Bronchial epithelial cell (primary cell): ENCODE data around the gene CA10. TPM values are rescaled to one million over a fixed set of nuclear protein-coding genes. Genes with fewer than 3 reads are reported as not detected.

Experiments used
- DNase-seq: peaks from one replicate; pipeline ENCODE4 v3.0.0-alpha.2; 2010; ENCODE audit warnings: low read depth
- FAIRE-seq: peaks from 2 replicates; lab custom pipeline; 2011; peaks lifted over from hg19 to GRCh38; lab: Jason Lieb, UNC
- H3K27me3 ChIP-seq: 2 replicates; pipeline ENCODE4 v1.5.1; 2011; ENCODE audit warnings: low read length; ENCODE audit not compliant: control insufficient read depth, insufficient read depth
- H3K36me3 ChIP-seq: 2 replicates; pipeline ENCODE4 v1.5.1; 2011; ENCODE audit warnings: low read length; ENCODE audit not compliant: control insufficient read depth, insufficient read depth
- H3K4me3 ChIP-seq: 2 replicates; pipeline ENCODE4 v1.5.1; 2011; ENCODE audit warnings: mild to moderate bottlenecking, low read depth, low read length, control low read depth
- total RNA-seq: library from RNA; depleted of rRNA; stranded (reverse); fragments of >200 nt; gene quantifications from 2 replicates; pipeline ENCODE4 v1.2.1, GENCODE V29; 2014
- TF ChIP-seq, protein P1 (sequence below): IDR thresholded peaks from 2 replicates; pipeline ENCODE4 v1.5.1; 2011; ENCODE audit warnings: mild to moderate bottlenecking, moderate library complexity, low read length, control low read depth, inconsistent platforms; ENCODE audit not compliant: insufficient read depth, severe bottlenecking

The CA10 gene
- total RNA-seq, 1 donor from 2014 or later: not detected

DNA sequence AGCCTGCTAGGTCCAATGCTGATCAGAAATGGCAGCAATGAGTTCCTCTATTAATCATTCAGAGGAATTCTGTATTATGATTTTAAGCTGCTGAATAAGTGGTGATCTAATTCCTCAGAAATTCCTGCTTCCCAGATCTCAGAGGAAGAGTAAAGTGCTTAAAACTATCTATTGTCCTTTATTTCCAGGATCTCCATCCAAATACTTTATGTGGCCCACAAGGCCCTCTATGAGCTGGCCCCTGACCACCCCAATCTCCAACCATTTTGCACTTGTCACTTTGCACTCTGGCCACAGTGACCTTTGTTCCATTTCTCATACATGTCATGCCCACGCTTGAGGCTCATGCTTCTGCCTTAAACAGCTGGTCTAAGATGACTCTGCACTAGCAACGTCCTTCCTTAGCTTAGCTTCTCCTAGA lies 93.7 kb downstream of the CA10 start:
- peak; percentile 27 for DNase-seq
- Histone ChIP-seq H3K36me3 (no peaks in the 10 kb centered on the region), H3K4me3 (no peak overlapping the region), H3K27me3 (no peaks in the 10 kb centered on the region)
- TF ChIP-seq, protein P1, sequence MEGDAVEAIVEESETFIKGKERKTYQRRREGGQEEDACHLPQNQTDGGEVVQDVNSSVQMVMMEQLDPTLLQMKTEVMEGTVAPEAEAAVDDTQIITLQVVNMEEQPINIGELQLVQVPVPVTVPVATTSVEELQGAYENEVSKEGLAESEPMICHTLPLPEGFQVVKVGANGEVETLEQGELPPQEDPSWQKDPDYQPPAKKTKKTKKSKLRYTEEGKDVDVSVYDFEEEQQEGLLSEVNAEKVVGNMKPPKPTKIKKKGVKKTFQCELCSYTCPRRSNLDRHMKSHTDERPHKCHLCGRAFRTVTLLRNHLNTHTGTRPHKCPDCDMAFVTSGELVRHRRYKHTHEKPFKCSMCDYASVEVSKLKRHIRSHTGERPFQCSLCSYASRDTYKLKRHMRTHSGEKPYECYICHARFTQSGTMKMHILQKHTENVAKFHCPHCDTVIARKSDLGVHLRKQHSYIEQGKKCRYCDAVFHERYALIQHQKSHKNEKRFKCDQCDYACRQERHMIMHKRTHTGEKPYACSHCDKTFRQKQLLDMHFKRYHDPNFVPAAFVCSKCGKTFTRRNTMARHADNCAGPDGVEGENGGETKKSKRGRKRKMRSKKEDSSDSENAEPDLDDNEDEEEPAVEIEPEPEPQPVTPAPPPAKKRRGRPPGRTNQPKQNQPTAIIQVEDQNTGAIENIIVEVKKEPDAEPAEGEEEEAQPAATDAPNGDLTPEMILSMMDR: no peak
- no peak for FAIRE-seq

DNA sequence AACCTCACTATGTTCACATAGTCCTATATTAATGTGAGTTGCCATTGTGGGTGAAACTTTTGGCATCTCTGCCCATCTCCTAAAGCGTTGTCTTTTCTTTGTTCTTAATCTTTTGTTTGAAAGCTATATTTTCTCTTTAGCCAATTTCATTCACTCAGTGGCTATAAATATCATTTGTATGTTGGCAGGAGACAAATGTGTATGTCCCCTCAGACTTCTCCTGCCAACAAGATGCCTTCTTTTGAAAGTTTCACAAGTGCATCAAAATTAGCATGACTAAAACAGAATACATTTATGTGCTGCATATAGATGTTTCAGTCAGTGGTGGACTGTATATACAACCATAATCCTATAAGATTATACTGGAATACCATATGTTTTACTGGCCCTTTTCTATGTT lies 109.0 kb downstream of the CA10 start:
- TF ChIP-seq, protein P1: no peak
- Histone ChIP-seq H3K36me3 (no peaks in the 10 kb centered on the region), H3K27me3 (no peaks in the 10 kb centered on the region), H3K4me3 (no peak overlapping the region)
- DNase-seq (no peak), FAIRE-seq (no peak)

- no peaks in the 10 kb centered on the region for H3K36me3 ChIP-seq
- TF ChIP-seq, protein P1: no peak
- no peak overlapping the region for H3K4me3 ChIP-seq
- DNase-seq (no peak), FAIRE-seq (no peak)
- no peaks in the 10 kb centered on the region for H3K27me3 ChIP-seq
Observed at GRCh38 chr17:52049051-52049450, 109.5 kb downstream of the CA10 start.

- Histone ChIP-seq H3K4me3 (no peak overlapping the region), H3K27me3 (no peaks in the 10 kb centered on the region), H3K36me3 (no peaks in the 10 kb centered on the region)
- DNase-seq (no peak), FAIRE-seq (peak; percentile 7)
- TF ChIP-seq, protein P1: no peak
Observed at GRCh38 chr17:52048137-52048898, 110.2 kb downstream of the CA10 start.

- Histone ChIP-seq H3K36me3 (no peaks in the 10 kb centered on the region), H3K27me3 (no peaks in the 10 kb centered on the region), H3K4me3 (no peak overlapping the region)
- no peak for DNase-seq
- no peak for FAIRE-seq
- TF ChIP-seq, protein P1: no peak
Observed at GRCh38 chr17:52047086-52047485, 111.4 kb downstream of the CA10 start.
